Measurements from ENCODE around the gene SLAMF6.

Gene SLAMF6

GRCh38 chr1:160550572-160551034 is 27.5 kb upstream of the SLAMF6 start:
- Mint-ChIP-seq H3K4me3 (no peak overlapping the region), H3K4me1 (ENCODE audit: low read depth) (peaks cover 48% of the 10 kb centered on the region), H3K9me3 (no peaks in the 10 kb centered on the region), H3K27ac (peak overlapping the region; percentile 57), H3K27me3 (no peaks in the 10 kb centered on the region), H3K36me3 (ENCODE audit: low read depth) (peaks cover 63% of the 10 kb centered on the region)

- peaks cover 52% of the 10 kb centered on the region for H3K4me1 Mint-ChIP-seq (ENCODE audit: low read depth)
- peak overlapping the region; percentile 74 for H3K27ac Mint-ChIP-seq
- H3K36me3 Mint-ChIP-seq (ENCODE audit: low read depth) = peaks cover 67% of the 10 kb centered on the region
- no peaks in the 10 kb centered on the region for H3K9me3 Mint-ChIP-seq
- H3K4me3 Mint-ChIP-seq = no peak overlapping the region
- H3K27me3 Mint-ChIP-seq = no peaks in the 10 kb centered on the region
These were observed 26.6 kb upstream of the SLAMF6 start for GRCh38 chr1:160549665-160550006.

- Mint-ChIP-seq H3K4me3 (no peak overlapping the region), H3K4me1 (ENCODE audit: low read depth) (peaks cover 55% of the 10 kb centered on the region), H3K27me3 (no peaks in the 10 kb centered on the region), H3K9me3 (no peaks in the 10 kb centered on the region), H3K27ac (peak overlapping the region; percentile 74), H3K36me3 (ENCODE audit: low read depth) (peaks cover 64% of the 10 kb centered on the region)
These were observed 26.1 kb upstream of the SLAMF6 start for GRCh38 chr1:160548960-160549664.

- peaks cover 60% of the 10 kb centered on the region for H3K36me3 Mint-ChIP-seq (ENCODE audit: low read depth)
- no peak overlapping the region for H3K4me3 Mint-ChIP-seq
- no peaks in the 10 kb centered on the region for H3K27me3 Mint-ChIP-seq
- H3K9me3 Mint-ChIP-seq = no peaks in the 10 kb centered on the region
- peaks cover 60% of the 10 kb centered on the region for H3K4me1 Mint-ChIP-seq (ENCODE audit: low read depth)
- peak overlapping the region; percentile 9 for H3K27ac Mint-ChIP-seq
These were observed 25.1 kb upstream of the SLAMF6 start for GRCh38 chr1:160548183-160548582.

GRCh38 chr1:160547422-160547821 is 24.4 kb upstream of the SLAMF6 start:
- H3K4me1 Mint-ChIP-seq (ENCODE audit: low read depth) = peaks cover 57% of the 10 kb centered on the region
- no peaks in the 10 kb centered on the region for H3K27me3 Mint-ChIP-seq
- H3K9me3 Mint-ChIP-seq = no peaks in the 10 kb centered on the region
- H3K4me3 Mint-ChIP-seq = no peak overlapping the region
- H3K36me3 Mint-ChIP-seq (ENCODE audit: low read depth) = peaks cover 52% of the 10 kb centered on the region
- peak overlapping the region; percentile 9 for H3K27ac Mint-ChIP-seq

GRCh38 chr1:160546942-160547341 is 23.9 kb upstream of the SLAMF6 start:
- Mint-ChIP-seq H3K9me3 (no peaks in the 10 kb centered on the region), H3K27ac (no peak overlapping the region), H3K36me3 (ENCODE audit: low read depth) (peaks cover 51% of the 10 kb centered on the region), H3K27me3 (no peaks in the 10 kb centered on the region), H3K4me1 (ENCODE audit: low read depth) (peaks cover 57% of the 10 kb centered on the region), H3K4me3 (no peak overlapping the region)

GRCh38 chr1:160544647-160545046 is 21.6 kb upstream of the SLAMF6 start:
- Mint-ChIP-seq H3K9me3 (no peaks in the 10 kb centered on the region), H3K4me1 (ENCODE audit: low read depth) (peaks cover 76% of the 10 kb centered on the region), H3K36me3 (ENCODE audit: low read depth) (peaks cover 38% of the 10 kb centered on the region), H3K27ac (peak overlapping the region; percentile 80), H3K4me3 (no peak overlapping the region), H3K27me3 (no peaks in the 10 kb centered on the region)

- no peaks in the 10 kb centered on the region for H3K27me3 Mint-ChIP-seq
- peaks cover 71% of the 10 kb centered on the region for H3K4me1 Mint-ChIP-seq (ENCODE audit: low read depth)
- H3K9me3 Mint-ChIP-seq = no peaks in the 10 kb centered on the region
- H3K4me3 Mint-ChIP-seq = no peak overlapping the region
- H3K27ac Mint-ChIP-seq = peak overlapping the region; percentile 47
- H3K36me3 Mint-ChIP-seq (ENCODE audit: low read depth) = peaks cover 24% of the 10 kb centered on the region
These were observed 19.4 kb upstream of the SLAMF6 start for GRCh38 chr1:160542303-160542945.

- peaks cover 29% of the 10 kb centered on the region for H3K36me3 Mint-ChIP-seq (ENCODE audit: low read depth)
- no peaks in the 10 kb centered on the region for H3K9me3 Mint-ChIP-seq
- H3K27me3 Mint-ChIP-seq = no peaks in the 10 kb centered on the region
- H3K4me1 Mint-ChIP-seq (ENCODE audit: low read depth) = peaks cover 76% of the 10 kb centered on the region
- no peak overlapping the region for H3K4me3 Mint-ChIP-seq
- peak overlapping the region; percentile 47 for H3K27ac Mint-ChIP-seq
These were observed 18.7 kb upstream of the SLAMF6 start for GRCh38 chr1:160541622-160542302.

- Mint-ChIP-seq H3K4me1 (ENCODE audit: low read depth) (peaks cover 77% of the 10 kb centered on the region), H3K27ac (peak overlapping the region; percentile 95), H3K4me3 (peak overlapping the region; percentile 67), H3K27me3 (no peaks in the 10 kb centered on the region), H3K36me3 (ENCODE audit: low read depth) (peaks cover 31% of the 10 kb centered on the region), H3K9me3 (peaks cover 9% of the 10 kb centered on the region)
These were observed 17.8 kb upstream of the SLAMF6 start for GRCh38 chr1:160540859-160541233.

- H3K9me3 Mint-ChIP-seq = peaks cover 11% of the 10 kb centered on the region
- H3K27ac Mint-ChIP-seq = peak overlapping the region; percentile 95
- peaks cover 33% of the 10 kb centered on the region for H3K36me3 Mint-ChIP-seq (ENCODE audit: low read depth)
- no peaks in the 10 kb centered on the region for H3K27me3 Mint-ChIP-seq
- peaks cover 78% of the 10 kb centered on the region for H3K4me1 Mint-ChIP-seq (ENCODE audit: low read depth)
- peak overlapping the region; percentile 67 for H3K4me3 Mint-ChIP-seq
These were observed 17.2 kb upstream of the SLAMF6 start for GRCh38 chr1:160539990-160540858.

- H3K9me3 Mint-ChIP-seq = peaks cover 14% of the 10 kb centered on the region
- no peaks in the 10 kb centered on the region for H3K27me3 Mint-ChIP-seq
- H3K27ac Mint-ChIP-seq = peak overlapping the region; percentile 95
- H3K36me3 Mint-ChIP-seq (ENCODE audit: low read depth) = peaks cover 33% of the 10 kb centered on the region
- peaks cover 72% of the 10 kb centered on the region for H3K4me1 Mint-ChIP-seq (ENCODE audit: low read depth)
- peak overlapping the region; percentile 16 for H3K4me3 Mint-ChIP-seq
These were observed 16.6 kb upstream of the SLAMF6 start for GRCh38 chr1:160539684-160539989.

GRCh38 chr1:160538985-160539651 is 16.1 kb upstream of the SLAMF6 start:
- H3K4me3 Mint-ChIP-seq = no peak overlapping the region
- peaks cover 14% of the 10 kb centered on the region for H3K9me3 Mint-ChIP-seq
- H3K36me3 Mint-ChIP-seq (ENCODE audit: low read depth) = peaks cover 37% of the 10 kb centered on the region
- no peaks in the 10 kb centered on the region for H3K27me3 Mint-ChIP-seq
- H3K27ac Mint-ChIP-seq = peak overlapping the region; percentile 5
- peaks cover 67% of the 10 kb centered on the region for H3K4me1 Mint-ChIP-seq (ENCODE audit: low read depth)

All from stimulated activated naive CD8-positive, alpha-beta T cell treated with anti-CD3 and anti-CD28 coated beads, Interleukin-15, Interleukin-2, amounts not matched to agents 100 ng/mL and 50 ng/mL, for 24 hours (primary cell).